Measurements from ENCODE around the gene SBDS. TPM values are rescaled to one million over a fixed set of nuclear protein-coding genes. Genes with fewer than 3 reads are reported as not detected.
"Not testable (repeated sequence)": the region's sequence is repeated elsewhere in the genome, so short reads cannot be mapped to it uniquely, and the experiment has no call there.

Gene SBDS
- total RNA-seq, 4 donors from 2014 or later = 32.4 to 123 (median 95.8) TPM

GRCh38 chr7:67019562-67020390, 24.4 kb upstream of the SBDS start:
- no peaks in the 10 kb centered on the region for H3K27me3 ChIP-seq
- H3K4me3 ChIP-seq = no peak overlapping the region
- peak overlapping the region in 2 of 4 donors; percentile 14 to 40 for H3K27ac ChIP-seq
- no peak for TF ChIP-seq POLR2A (IDR thresholded peaks at IDR 0.05)
- TF ChIP-seq POLR2AphosphoS5 (IDR thresholded peaks at IDR 0.05) = peak; percentile 27 to 62 (median 50)
- peaks cover 0 to 44% (median 13%) of the 10 kb centered on the region in 4 donors for H3K36me3 ChIP-seq
- WGBS, 2 donors (ENCODE audit: low coverage in 1 of 2) = 64 to 75% methylated on average over 4 to 8 of the region's 8 CpGs
- in situ Hi-C loops (cut with MboI; ENCODE audit: low pct_ligation_motif_present in 1 of 4, low pct_unique_long_range_greater_than_20kb in 1 of 4, low sequenced_read_pairs in 3 of 4) (no loop called here), intact Hi-C loops (cut with DNase I; ENCODE audit: low total_unique reads) (no loop called here)
- no peaks in the 10 kb centered on the region for H3K9me3 ChIP-seq
- H3K4me1 ChIP-seq = no peaks in the 10 kb centered on the region
- DNase-seq = no peak

GRCh38 chr7:67018940-67019339, 23.6 kb upstream of the SBDS start:
- Histone ChIP-seq H3K27me3 (no peaks in the 10 kb centered on the region), H3K36me3 (peaks cover 0 to 44% (median 17%) of the 10 kb centered on the region in 4 donors), H3K4me1 (no peaks in the 10 kb centered on the region), H3K4me3 (no peak overlapping the region), H3K27ac (no peak overlapping the region), H3K9me3 (no peaks in the 10 kb centered on the region)
- DNase-seq = no peak
- intact Hi-C loops (cut with DNase I; ENCODE audit: low total_unique reads) = no loop called here
- no peak for TF ChIP-seq EP300 (IDR thresholded peaks at IDR 0.05; ENCODE audit: low read depth)
- TF ChIP-seq POLR2AphosphoS5 (IDR thresholded peaks at IDR 0.05) = no peak
- TF ChIP-seq POLR2A (IDR thresholded peaks at IDR 0.05) = no peak
- no peak for TF ChIP-seq CTCF (IDR thresholded peaks at IDR 0.05)
- in situ Hi-C loops (cut with MboI; ENCODE audit: low pct_ligation_motif_present in 1 of 4, low pct_unique_long_range_greater_than_20kb in 1 of 4, low sequenced_read_pairs in 3 of 4) = no loop called here
- WGBS, 2 donors (ENCODE audit: low coverage in 1 of 2) = 69 to 78% methylated on average over 6 to 7 of the region's 7 CpGs

DNA sequence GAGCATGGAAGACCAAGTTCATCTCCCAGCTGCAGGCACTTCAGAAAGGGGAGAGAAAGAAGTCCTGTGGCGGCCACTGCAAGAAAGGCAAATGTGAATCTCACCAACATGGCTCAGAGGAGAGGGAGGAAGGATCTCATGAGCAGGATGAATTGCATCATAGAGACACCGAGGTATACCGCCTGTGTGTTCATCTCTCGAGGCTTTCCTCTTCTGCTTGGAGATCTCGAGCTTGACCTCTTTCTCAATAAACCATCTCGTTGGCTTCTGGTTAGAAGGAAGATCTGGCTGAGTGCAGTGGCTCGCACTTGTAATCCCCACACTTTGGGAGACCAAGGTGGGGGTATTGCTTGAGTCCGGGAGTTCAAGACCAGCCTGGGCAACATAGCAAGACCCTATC, 22.6 kb upstream of the SBDS start:
- H3K4me1 ChIP-seq; H3K4me3 ChIP-seq; H3K27ac ChIP-seq; intact Hi-C loops (cut with DNase I; ENCODE audit: low total_unique reads); in situ Hi-C loops (cut with MboI; ENCODE audit: low pct_ligation_motif_present in 1 of 4, low pct_unique_long_range_greater_than_20kb in 1 of 4, low sequenced_read_pairs in 3 of 4); H3K27me3 ChIP-seq; H3K9me3 ChIP-seq; DNase-seq: not testable (repeated sequence)
- WGBS, 2 donors (ENCODE audit: low coverage in 1 of 2) = 92% methylated on average over 8 of the region's 8 CpGs; no CpG with 5 or more reads in 1 of the 2 donors
- H3K36me3 ChIP-seq = peaks cover 0 to 39% (median 19%) of the 10 kb centered on the region in 4 donors

DNA sequence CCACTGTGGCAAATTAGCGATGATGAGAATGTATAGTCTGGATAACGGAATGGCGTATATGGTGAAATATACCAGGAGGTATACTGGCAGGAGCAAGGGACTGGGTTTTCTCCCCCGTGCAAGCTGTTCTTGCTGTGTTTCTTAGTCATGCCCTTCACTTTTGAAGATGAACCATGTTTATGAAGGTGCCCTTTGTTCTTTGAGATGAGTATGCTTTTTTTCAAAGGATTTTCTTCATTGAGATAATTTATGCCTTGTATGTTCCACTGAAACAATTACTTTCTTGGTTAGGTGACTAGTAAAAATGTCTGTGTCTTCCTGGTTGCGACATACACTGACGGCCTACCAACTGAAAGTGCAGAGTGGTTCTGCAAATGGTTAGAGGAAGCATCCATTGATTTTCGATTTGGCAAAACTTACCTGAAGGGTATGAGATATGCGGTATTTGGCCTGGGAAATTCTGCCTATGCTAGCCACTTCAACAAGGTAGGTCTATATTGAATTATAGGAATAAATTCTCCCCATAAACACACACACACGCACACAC, 18.8 kb upstream of the SBDS start:
- H3K27ac ChIP-seq; in situ Hi-C loops (cut with MboI; ENCODE audit: low pct_ligation_motif_present in 1 of 4, low pct_unique_long_range_greater_than_20kb in 1 of 4, low sequenced_read_pairs in 3 of 4); H3K27me3 ChIP-seq; H3K4me3 ChIP-seq; H3K9me3 ChIP-seq; H3K4me1 ChIP-seq; DNase-seq; intact Hi-C loops (cut with DNase I; ENCODE audit: low total_unique reads): not testable (repeated sequence)
- H3K36me3 ChIP-seq = peaks cover 0 to 48% (median 16%) of the 10 kb centered on the region in 4 donors
- 97% methylated on average over 5 to 9 of the region's 9 CpGs for WGBS, 2 donors (ENCODE audit: low coverage in 1 of 2)

DNA sequence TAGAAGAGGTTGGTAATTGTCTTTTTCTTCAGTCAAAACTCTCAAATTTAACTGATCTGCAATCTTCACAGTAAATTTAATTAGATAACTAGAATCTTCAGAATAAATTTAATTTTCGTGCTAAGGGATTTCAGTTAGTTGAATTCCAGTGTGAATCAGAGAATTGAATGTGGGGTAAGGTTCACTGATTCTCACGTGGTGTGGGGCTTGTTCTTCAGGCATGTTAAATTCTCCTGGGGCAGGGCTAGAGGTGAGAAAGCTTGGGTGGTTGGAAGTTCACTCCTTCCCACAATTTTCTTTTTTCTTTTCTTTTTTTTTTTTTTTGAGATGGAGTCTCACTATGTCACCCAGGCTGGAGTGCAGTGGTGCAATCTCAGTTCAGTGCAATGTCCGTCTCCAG, 14.3 kb upstream of the SBDS start:
- H3K36me3 ChIP-seq = peaks cover 0 to 33% (median 13%) of the 10 kb centered on the region in 4 donors
- H3K4me3 ChIP-seq; H3K9me3 ChIP-seq; intact Hi-C loops (cut with DNase I; ENCODE audit: low total_unique reads); H3K27me3 ChIP-seq; in situ Hi-C loops (cut with MboI; ENCODE audit: low pct_ligation_motif_present in 1 of 4, low pct_unique_long_range_greater_than_20kb in 1 of 4, low sequenced_read_pairs in 3 of 4); DNase-seq; H3K4me1 ChIP-seq; H3K27ac ChIP-seq: not testable (repeated sequence)
- 90 to 95% methylated on average over 3 of the region's 3 CpGs for whole genome bisulfite sequencing, 2 donors (ENCODE audit: low coverage in 1 of 2)

DNA sequence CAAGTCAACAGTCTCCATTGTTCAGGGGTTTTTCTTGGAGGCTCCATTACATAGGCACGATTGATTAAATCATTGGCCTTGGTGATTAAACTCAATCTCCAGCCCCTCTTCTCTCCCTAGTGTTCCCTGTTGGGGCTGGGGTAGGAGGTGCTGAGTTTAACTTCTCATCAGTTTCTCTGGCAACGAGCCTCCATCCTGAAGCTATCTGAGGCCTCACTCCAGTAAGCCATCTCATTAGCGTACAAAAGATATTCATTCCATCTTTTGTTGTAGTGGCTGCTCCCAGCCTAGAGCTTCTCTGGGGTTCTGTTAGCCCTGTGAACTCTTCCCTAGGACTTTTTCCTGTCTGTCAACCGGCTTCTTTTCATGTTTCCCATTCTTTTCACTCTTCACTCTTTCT, 12.9 kb upstream of the SBDS start:
- Histone ChIP-seq H3K36me3 (peaks cover 0 to 24% (median 11%) of the 10 kb centered on the region in 4 donors), H3K27me3 (no peaks in the 10 kb centered on the region), H3K9me3 (no peaks in the 10 kb centered on the region), H3K4me1 (no peaks in the 10 kb centered on the region), H3K27ac (no peak overlapping the region), H3K4me3 (no peak overlapping the region)
- in situ Hi-C loops (cut with MboI; ENCODE audit: low pct_ligation_motif_present in 1 of 4, low pct_unique_long_range_greater_than_20kb in 1 of 4, low sequenced_read_pairs in 3 of 4) = no loop called here
- WGBS, 2 donors (ENCODE audit: low coverage in 1 of 2) = 91 to 100% methylated on average over 2 to 4 of the region's 4 CpGs
- intact Hi-C loops (cut with DNase I; ENCODE audit: low total_unique reads) = no loop called here
- no peak for TF ChIP-seq POLR2AphosphoS5 (IDR thresholded peaks at IDR 0.05)
- TF ChIP-seq POLR2A (IDR thresholded peaks at IDR 0.05) = no peak
- TF ChIP-seq CTCF (IDR thresholded peaks at IDR 0.05) = no peak
- no peak for TF ChIP-seq EP300 (IDR thresholded peaks at IDR 0.05; ENCODE audit: low read depth)
- no peak for DNase-seq
